ENCODE results near the gene REXO4. TPM values are rescaled to one million over a fixed set of nuclear protein-coding genes. Genes with fewer than 3 reads are reported as not detected.

REXO4 gene
- 25.0 and 38.8 TPM in 2 replicates for total RNA-seq (2014; rRNA removed; shearing (Covaris generic))

GRCh38 chr9:133417541-133418461 is at the start of gene REXO4:
REXO4 (minus strand) TSS chr9:133418010; CDS start chr9:133417844, 166 bp downstream.
- in situ Hi-C loops (cut with HindIII; ENCODE audit: low sequenced_read_pairs) = loop anchor here (5.0 kb wide), 1 partner anchor 40 kb away; the partner anchor contains the start of genes STKLD1 and SURF4

GRCh38 chr9:133467101-133467500 is 49.3 kb upstream of the REXO4 start:
- no peak for DNase-seq (ENCODE audit: low spot score)
- in situ Hi-C loops (cut with HindIII; ENCODE audit: low sequenced_read_pairs) = no loop called here

More at GRCh38 chr9:133417541-133418461, at the start of gene REXO4:
- DNase-seq (ENCODE audit: low spot score) = peak; percentile 86

DNA sequence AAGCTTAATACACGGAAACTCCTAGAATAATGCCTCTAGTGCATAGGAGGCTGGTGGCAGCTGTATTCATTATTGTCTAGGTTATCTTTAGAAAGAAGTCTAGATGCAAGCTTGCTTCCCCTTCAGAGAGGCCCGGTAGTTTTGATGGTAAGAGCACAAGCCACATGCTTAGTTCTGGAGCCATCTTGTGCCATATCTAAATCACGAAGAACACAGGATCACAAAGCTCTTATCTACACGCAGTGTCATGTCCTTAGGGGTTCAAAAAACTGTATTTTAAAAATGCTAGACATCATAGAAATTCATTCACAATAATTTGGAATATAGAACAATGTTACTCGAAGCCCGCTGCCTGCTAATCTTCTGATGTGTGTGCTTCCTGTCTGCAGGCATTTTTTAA is 48.2 kb upstream of the REXO4 start:
- DNase-seq (ENCODE audit: low spot score) = no peak
- in situ Hi-C loops (cut with HindIII; ENCODE audit: low sequenced_read_pairs) = no loop called here

GRCh38 chr9:133464638-133465037 is 46.8 kb upstream of the REXO4 start:
- DNase-seq (ENCODE audit: low spot score) = no peak
- in situ Hi-C loops (cut with HindIII; ENCODE audit: low sequenced_read_pairs) = no loop called here

GRCh38 chr9:133463864-133464615 is 46.2 kb upstream of the REXO4 start:
- in situ Hi-C loops (cut with HindIII; ENCODE audit: low sequenced_read_pairs) = no loop called here
- no peak for DNase-seq (ENCODE audit: low spot score)

GRCh38 chr9:133463234-133463863 is 45.5 kb upstream of the REXO4 start:
- in situ Hi-C loops (cut with HindIII; ENCODE audit: low sequenced_read_pairs) = no loop called here
- peak; percentile 61 for DNase-seq (ENCODE audit: low spot score)

DNA sequence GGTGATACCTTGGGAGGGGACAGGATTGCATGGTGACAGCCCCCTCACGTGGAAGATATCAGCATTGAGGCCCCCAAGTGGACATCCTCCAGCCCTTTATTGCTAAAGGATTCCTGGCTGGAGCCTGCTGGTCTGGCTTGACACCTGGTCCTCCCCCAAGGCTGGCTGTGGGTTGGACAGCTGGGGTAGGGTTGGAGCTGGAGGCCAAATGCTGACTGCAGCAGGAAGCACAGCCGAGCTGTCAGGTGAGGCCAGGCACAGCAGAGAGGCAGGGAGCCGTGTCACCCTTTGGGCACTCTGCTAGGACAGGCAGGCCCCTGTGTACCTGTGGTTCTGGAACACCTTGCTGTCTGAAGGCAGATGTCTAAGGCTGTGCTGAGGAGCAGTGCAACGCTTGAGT is 44.2 kb upstream of the REXO4 start:
- peak; percentile 75 for DNase-seq (ENCODE audit: low spot score)
- in situ Hi-C loops (cut with HindIII; ENCODE audit: low sequenced_read_pairs) = no loop called here

GRCh38 chr9:133460405-133461175 is 42.8 kb upstream of the REXO4 start:
- peak; percentile 56 for DNase-seq (ENCODE audit: low spot score)

DNA sequence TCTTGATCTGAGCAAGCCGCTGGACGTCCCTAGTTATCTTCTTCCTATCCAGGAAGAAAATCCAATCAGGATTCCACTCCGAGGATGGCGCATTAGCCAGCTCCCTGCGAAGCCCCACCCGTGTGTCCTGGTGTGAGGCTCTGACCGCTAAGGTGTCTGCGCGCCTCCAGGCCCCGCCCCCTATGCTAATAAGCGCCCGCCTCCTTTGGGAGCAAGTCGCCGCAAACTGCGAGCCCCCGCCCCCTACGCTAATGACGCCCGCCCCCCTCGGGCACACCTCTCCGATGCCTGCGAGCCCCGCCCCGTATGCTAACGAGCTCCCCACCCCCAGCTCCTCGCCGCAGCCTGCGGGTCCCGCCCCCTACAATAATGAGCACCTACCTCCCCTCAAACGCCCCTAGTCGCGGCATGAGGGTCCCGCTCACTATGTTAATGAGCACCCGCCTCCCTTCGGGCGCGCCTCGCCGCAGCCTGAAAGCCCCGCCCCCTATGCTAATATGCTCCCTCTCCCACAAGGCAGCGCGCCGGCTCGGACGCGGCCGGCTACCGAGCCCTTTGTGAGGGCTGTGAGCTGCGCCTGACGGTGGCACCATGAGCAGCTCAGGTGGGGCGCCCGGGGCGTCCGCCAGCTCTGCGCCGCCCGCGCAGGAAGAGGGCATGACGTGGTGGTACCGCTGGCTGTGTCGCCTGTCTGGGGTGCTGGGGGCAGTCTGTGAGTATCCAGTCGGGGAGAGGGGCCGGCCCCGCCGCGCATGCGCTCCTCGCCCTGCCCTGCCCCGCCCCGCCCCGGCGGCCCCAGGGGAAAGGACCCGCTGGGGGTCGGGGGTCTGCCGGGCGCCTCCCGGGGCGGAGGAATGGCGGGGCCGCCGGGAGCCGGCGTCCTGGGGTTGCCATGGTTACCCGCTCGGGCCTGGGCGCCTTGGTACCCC is 41.9 kb upstream of the REXO4 start, which contains the start of gene CACFD1:
Gene CACFD1 (plus strand): TSS at position 503 of the 929 bp plus-strand sequence. CDS start 89 bp downstream, at position 592.
- DNase-seq (ENCODE audit: low spot score) = peak; percentile 99
- in situ Hi-C loops (cut with HindIII; ENCODE audit: low sequenced_read_pairs) = no loop called here

More at GRCh38 chr9:133460405-133461175, 42.8 kb upstream of the REXO4 start:
- in situ Hi-C loops (cut with HindIII; ENCODE audit: low sequenced_read_pairs) = no loop called here

DNA sequence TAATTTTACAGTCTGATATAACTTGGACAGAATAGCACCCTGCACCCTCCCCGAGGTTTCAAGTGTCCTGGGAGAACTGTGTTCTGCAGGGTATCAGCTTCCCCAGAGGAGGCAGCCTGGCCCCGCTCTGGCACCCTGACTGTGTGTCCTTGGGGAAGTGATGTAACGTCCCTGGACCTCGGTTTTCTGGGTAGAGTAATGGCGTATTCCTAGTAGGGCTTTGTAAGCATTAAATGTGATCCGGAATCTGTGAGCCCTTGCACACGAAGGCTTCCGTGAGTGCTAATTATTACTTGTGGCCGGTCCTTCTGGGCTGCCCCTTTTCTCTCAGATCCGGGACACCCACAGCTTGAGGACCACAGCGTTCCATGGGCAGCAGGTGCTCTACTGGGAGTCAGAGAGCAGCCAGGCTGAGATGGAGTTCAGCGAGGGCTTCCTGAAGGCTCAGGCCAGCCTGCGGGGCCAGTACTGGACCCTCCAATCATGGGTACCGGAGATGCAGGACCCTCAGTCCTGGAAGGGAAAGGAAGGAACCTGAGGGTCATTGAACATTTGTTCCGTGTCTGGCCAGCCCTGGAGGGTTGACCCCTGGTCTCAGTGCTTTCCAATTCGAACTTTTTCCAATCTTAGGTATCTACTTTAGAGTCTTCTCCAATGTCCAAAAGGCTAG is 41.0 kb upstream of the REXO4 start:
- in situ Hi-C loops (cut with HindIII; ENCODE audit: low sequenced_read_pairs) = no loop called here
- peak; percentile 62 for DNase-seq (ENCODE audit: low spot score)

DNA sequence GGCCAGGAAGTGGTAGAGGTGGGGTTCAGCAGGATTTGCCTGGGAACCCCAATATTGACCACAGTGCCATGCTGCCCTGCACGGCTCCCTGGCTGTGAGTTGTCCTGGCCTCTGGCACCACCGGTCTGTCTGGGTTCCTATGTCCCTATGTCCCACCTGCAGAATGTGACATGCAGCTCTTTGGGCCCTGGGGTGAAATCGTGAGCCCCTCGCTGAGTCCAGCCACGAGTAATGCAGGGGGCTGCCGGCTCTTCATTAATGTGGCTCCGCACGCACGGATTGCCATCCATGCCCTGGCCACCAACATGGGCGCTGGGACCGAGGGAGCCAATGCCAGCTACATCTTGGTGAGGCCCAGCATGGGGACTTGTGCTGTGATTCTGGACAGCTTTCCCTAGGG is 39.9 kb upstream of the REXO4 start:
- DNase-seq (ENCODE audit: low spot score) = no peak
- in situ Hi-C loops (cut with HindIII; ENCODE audit: low sequenced_read_pairs) = no loop called here

GRCh38 chr9:133457233-133457632 is 39.4 kb upstream of the REXO4 start:
- in situ Hi-C loops (cut with HindIII; ENCODE audit: low sequenced_read_pairs) = no loop called here
- DNase-seq (ENCODE audit: low spot score) = no peak

GRCh38 chr9:133456409-133456808 is 38.6 kb upstream of the REXO4 start:
- in situ Hi-C loops (cut with HindIII; ENCODE audit: low sequenced_read_pairs) = no loop called here

DNA sequence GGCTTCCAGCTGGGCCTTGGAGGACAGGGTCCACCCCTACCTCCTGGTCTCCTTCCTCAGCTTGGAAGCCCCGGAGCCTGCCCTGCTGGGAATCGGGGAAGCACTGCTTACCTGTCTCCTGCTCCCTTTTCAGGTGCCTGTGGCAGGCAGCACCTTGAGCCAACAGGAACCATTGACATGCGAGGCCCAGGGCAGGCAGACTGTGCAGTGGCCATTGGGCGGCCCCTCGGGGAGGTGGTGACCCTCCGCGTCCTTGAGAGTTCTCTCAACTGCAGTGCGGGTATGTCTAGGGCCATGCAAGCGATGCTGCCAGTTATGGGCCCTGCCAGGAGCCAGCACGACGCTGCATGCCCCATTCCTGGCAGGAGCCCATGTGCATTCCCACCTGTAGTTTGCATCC is 38.1 kb upstream of the REXO4 start:
- in situ Hi-C loops (cut with HindIII; ENCODE audit: low sequenced_read_pairs) = no loop called here

More at GRCh38 chr9:133456409-133456808, 38.6 kb upstream of the REXO4 start:
- DNase-seq (ENCODE audit: low spot score) = no peak

GRCh38 chr9:133454943-133455673 is 37.3 kb upstream of the REXO4 start:
- DNase-seq (ENCODE audit: low spot score) = no peak
- in situ Hi-C loops (cut with HindIII; ENCODE audit: low sequenced_read_pairs) = no loop called here

More for the DNA sequence above, 38.1 kb upstream of the REXO4 start:
- no peak for DNase-seq (ENCODE audit: low spot score)

DNA sequence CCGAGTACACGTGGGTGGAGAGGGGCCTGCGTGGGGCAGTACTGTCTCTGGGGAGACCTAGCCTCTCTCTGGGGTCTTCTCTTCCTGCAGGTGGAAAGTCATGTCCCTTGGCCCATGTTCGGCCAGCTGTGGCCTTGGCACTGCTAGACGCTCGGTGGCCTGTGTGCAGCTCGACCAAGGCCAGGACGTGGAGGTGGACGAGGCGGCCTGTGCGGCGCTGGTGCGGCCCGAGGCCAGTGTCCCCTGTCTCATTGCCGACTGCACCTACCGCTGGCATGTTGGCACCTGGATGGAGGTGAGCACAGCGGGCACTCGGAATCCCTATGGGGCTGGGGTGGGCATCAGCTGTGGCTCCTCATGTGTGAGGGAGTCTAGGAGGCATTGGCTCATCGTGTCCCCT is 36.5 kb upstream of the REXO4 start:
- DNase-seq (ENCODE audit: low spot score) = no peak
- in situ Hi-C loops (cut with HindIII; ENCODE audit: low sequenced_read_pairs) = no loop called here

Measured in G401 (cell line).